Activated naive CD4-positive, alpha-beta T cell treated with anti-CD3 and anti-CD28 coated beads, Interleukin-2, amount 10 ng/mL, durations not matched to agents 5 hours and 36 hours (primary cell): ENCODE results near the gene FIBIN. TPM values are rescaled to one million over a fixed set of nuclear protein-coding genes. Genes with fewer than 3 reads are reported as not detected.

Experiments
- total RNA-seq, 2 experiments: library from RNA; stranded (reverse); gene quantifications; one replicate each; pipeline ENCODE4 v1.2.3, GENCODE V29; 2021

Gene FIBIN
- total RNA-seq: not detected

GRCh38 chr11:26993965-26994457 is at the start of gene FIBIN:
Gene FIBIN, plus strand, starts transcription at chr11:26994112. Its CDS starts 415 bp downstream, at chr11:26994527.

GRCh38 chr11:27040302-27041115 is 46.6 kb downstream of the FIBIN start, which contains the start of gene BBOX1:
Gene BBOX1, plus strand, starts transcription at chr11:27040815. Its CDS starts 14,616 bp downstream, at chr11:27055431.

Other genes starting within 250 kb of the FIBIN start
- not detected for gene BBOX1, start 46.7 kb downstream of the FIBIN start, total RNA-seq